H9 (cell line): ENCODE results near the gene CABP4. TPM values are rescaled to one million over a fixed set of nuclear protein-coding genes. Genes with fewer than 3 reads are reported as not detected.

Source experiments
- DNase-seq: peaks from one replicate; pipeline ENCODE4 v3.0.0-alpha.2; 2017
- H2AFZ ChIP-seq: one replicate; pipeline ENCODE4 v1.6.1; 2013; ENCODE audit warnings: mild to moderate bottlenecking, low read length, control low read depth, moderate library complexity
- H2AK5ac ChIP-seq: 2 replicates; pipeline ENCODE4 v1.6.1; 2013; ENCODE audit warnings: low read length, control low read depth, mixed read lengths; ENCODE audit not compliant: insufficient read length
- H2BK120ac ChIP-seq: one replicate; pipeline ENCODE4 v1.6.1; 2013; ENCODE audit warnings: low read depth, mild to moderate bottlenecking, low read length, control low read depth, inconsistent platforms; ENCODE audit not compliant: poor library complexity, severe bottlenecking
- H2BK12ac ChIP-seq: 2 replicates; pipeline ENCODE4 v1.6.1; 2013; ENCODE audit warnings: low read length, control low read depth, mixed read lengths, low read depth; ENCODE audit not compliant: insufficient read length
- H2BK15ac ChIP-seq: 2 replicates; pipeline ENCODE4 v1.6.1; 2013; ENCODE audit warnings: low read depth, low read length, control low read depth
- H2BK20ac ChIP-seq: one replicate; pipeline ENCODE4 v1.6.1; 2013; ENCODE audit warnings: low read depth, mild to moderate bottlenecking, low read length, control low read depth, inconsistent platforms; ENCODE audit not compliant: poor library complexity, severe bottlenecking
- H2BK5ac ChIP-seq: 2 replicates; pipeline ENCODE4 v1.6.1; 2013; ENCODE audit warnings: low read length, control low read depth, mixed read lengths; ENCODE audit not compliant: insufficient read length
- H3K14ac ChIP-seq: 2 replicates; pipeline ENCODE4 v1.6.1; 2013; ENCODE audit warnings: low read length, control low read depth; ENCODE audit not compliant: insufficient read depth
- H3K18ac ChIP-seq: 2 replicates; pipeline ENCODE4 v1.6.1; 2013; ENCODE audit warnings: low read depth, mild to moderate bottlenecking, mixed read lengths, low read length, control low read depth; ENCODE audit not compliant: insufficient read length
- H3K23ac ChIP-seq: 2 replicates; pipeline ENCODE4 v1.6.1; 2013; ENCODE audit warnings: low read length, control low read depth, mixed read lengths, low read depth; ENCODE audit not compliant: insufficient read length
- H3K23me2 ChIP-seq: 2 replicates; pipeline ENCODE4 v1.6.1; 2013; ENCODE audit warnings: low read depth, mild to moderate bottlenecking, mixed read lengths, low read length, control low read depth; ENCODE audit not compliant: insufficient read length, poor library complexity, severe bottlenecking
- H3K27ac ChIP-seq: 2 replicates; pipeline ENCODE4 v1.5.1; 2013; ENCODE audit warnings: low read length, control low read depth, mixed read lengths, low read depth; ENCODE audit not compliant: insufficient read length
- H3K27me3 ChIP-seq: 2 replicates; pipeline ENCODE4 v1.6.1; 2013; ENCODE audit warnings: low read length, control low read depth, inconsistent platforms; ENCODE audit not compliant: insufficient read depth
- H3K4ac ChIP-seq: 2 replicates; pipeline ENCODE4 v1.6.1; 2013; ENCODE audit warnings: low read depth, mild to moderate bottlenecking, control low read depth, inconsistent platforms, low read length, moderate library complexity
- H3K4me1 ChIP-seq: 2 replicates; pipeline ENCODE4 v1.6.1; 2013; ENCODE audit warnings: low read length, control low read depth, inconsistent platforms; ENCODE audit not compliant: insufficient read depth
- H3K4me2 ChIP-seq: 2 replicates; pipeline ENCODE4 v1.6.1; 2013; ENCODE audit warnings: low read length, control low read depth, mixed read lengths; ENCODE audit not compliant: insufficient read length, insufficient read depth
- H3K56ac ChIP-seq: 2 replicates; pipeline ENCODE4 v1.6.1; 2013; ENCODE audit warnings: low read depth, mild to moderate bottlenecking, mixed read lengths, low read length, control low read depth; ENCODE audit not compliant: insufficient read length
- H3K79me1 ChIP-seq: 2 replicates; pipeline ENCODE4 v1.6.1; 2013; ENCODE audit warnings: low read depth, mild to moderate bottlenecking, moderate library complexity, low read length, control low read depth, inconsistent platforms; ENCODE audit not compliant: insufficient read depth, poor library complexity, severe bottlenecking
- H3K79me2 ChIP-seq: 2 replicates; pipeline ENCODE4 v1.6.1; 2013; ENCODE audit warnings: low read length, control low read depth, inconsistent platforms; ENCODE audit not compliant: insufficient read depth
- H3K9ac ChIP-seq: 2 replicates; pipeline ENCODE4 v1.6.1; 2013; ENCODE audit warnings: low read length, control low read depth, mixed read lengths; ENCODE audit not compliant: insufficient read length; ENCODE audit errors: extremely low read depth
- H3K9me3 ChIP-seq: one replicate; pipeline ENCODE4 v1.6.1; 2013; ENCODE audit warnings: low read depth, low read length, inconsistent platforms; ENCODE audit not compliant: control insufficient read depth
- H3T11ph ChIP-seq: one replicate; pipeline ENCODE4 v1.6.1; 2013; ENCODE audit warnings: mild to moderate bottlenecking, low read length, control low read depth, inconsistent platforms
- H4K20me1 ChIP-seq: one replicate; pipeline ENCODE4 v1.6.1; 2013; ENCODE audit not compliant: control insufficient read depth, insufficient read length, insufficient read depth
- H4K5ac ChIP-seq: 2 replicates; pipeline ENCODE4 v1.6.1; 2013; ENCODE audit warnings: low read depth, mild to moderate bottlenecking, mixed read lengths, low read length, control low read depth; ENCODE audit not compliant: insufficient read length
- H4K8ac ChIP-seq: replicated peaks from 2 replicates; pipeline ENCODE4 v1.6.1; 2013; ENCODE audit warnings: low read length, control low read depth, mixed read lengths, low read depth; ENCODE audit not compliant: insufficient read length
- H4K91ac ChIP-seq: 2 replicates; pipeline ENCODE4 v1.6.1; 2013; ENCODE audit warnings: low read depth, mild to moderate bottlenecking, moderate library complexity, mixed read lengths, low read length, control low read depth; ENCODE audit not compliant: insufficient read length
- H3K27ac Mint-ChIP-seq, 3 experiments: 2 replicates in 2 of 3; 3 replicates in 1 of 3; pipeline ENCODE4 v1.8.0; 2020 to 2021; ENCODE audit warnings: mixed read lengths in 3 of 3, mild to moderate bottlenecking in 1 of 3, moderate library complexity in 1 of 3
- H3K27me3 Mint-ChIP-seq: 2 replicates; pipeline ENCODE4 v1.8.0; 2021; ENCODE audit warnings: low read depth, mild to moderate bottlenecking, moderate library complexity, mixed read lengths
- H3K36me3 Mint-ChIP-seq, 3 experiments: 2 replicates in 2 of 3; 3 replicates in 1 of 3; pipeline ENCODE4 v1.8.0; 2020 to 2021; ENCODE audit warnings: low read depth in 3 of 3, mixed read lengths in 3 of 3; ENCODE audit not compliant: insufficient read depth in 1 of 3
- H3K4me1 Mint-ChIP-seq, 2 experiments: 2 replicates each; pipeline ENCODE4 v1.8.0; 2020; ENCODE audit warnings: mixed read lengths in 2 of 2
- H3K4me3 Mint-ChIP-seq, 2 experiments: 2 replicates in 1 of 2; 3 replicates in 1 of 2; pipeline ENCODE4 v1.8.0; 2020 to 2021; ENCODE audit warnings: mild to moderate bottlenecking in 2 of 2, mixed read lengths in 2 of 2, moderate library complexity in 1 of 2
- H3K9me3 Mint-ChIP-seq, 2 experiments: 2 replicates in 1 of 2; 3 replicates in 1 of 2; pipeline ENCODE4 v1.8.0; 2020; ENCODE audit warnings: mild to moderate bottlenecking in 2 of 2, mixed read lengths in 2 of 2, moderate library complexity in 1 of 2
- WGBS: extraction: QIAGEN DNeasy Blood & Tissue Kit; methylation state at CpG from one replicate; pipeline ENCODE4 v1.1.7; 2013; ENCODE audit warnings: missing lambda C conversion rate, low lambda C conversion rate, mixed read lengths; ENCODE audit not compliant: insufficient read length; ENCODE audit errors: extremely low coverage; 5-methylcytosine and 5-hydroxymethylcytosine counted together
- total RNA-seq: library from RNA; stranded (reverse); gene quantifications from 2 replicates; pipeline ENCODE4 v1.2.1, GENCODE V29; 2021
- TF ChIP-seq, protein P1 (sequence below): fragments of 200-600 bp; sonication (generic); conservative IDR thresholded peaks from 3 replicates; pipeline ENCODE4 v1.8.0; 2021; ENCODE audit warnings: antibody characterized with exemption, mild to moderate bottlenecking

Gene CABP4
- total RNA-seq, 1 experiment from 2014 or later, result not detected

DNA sequence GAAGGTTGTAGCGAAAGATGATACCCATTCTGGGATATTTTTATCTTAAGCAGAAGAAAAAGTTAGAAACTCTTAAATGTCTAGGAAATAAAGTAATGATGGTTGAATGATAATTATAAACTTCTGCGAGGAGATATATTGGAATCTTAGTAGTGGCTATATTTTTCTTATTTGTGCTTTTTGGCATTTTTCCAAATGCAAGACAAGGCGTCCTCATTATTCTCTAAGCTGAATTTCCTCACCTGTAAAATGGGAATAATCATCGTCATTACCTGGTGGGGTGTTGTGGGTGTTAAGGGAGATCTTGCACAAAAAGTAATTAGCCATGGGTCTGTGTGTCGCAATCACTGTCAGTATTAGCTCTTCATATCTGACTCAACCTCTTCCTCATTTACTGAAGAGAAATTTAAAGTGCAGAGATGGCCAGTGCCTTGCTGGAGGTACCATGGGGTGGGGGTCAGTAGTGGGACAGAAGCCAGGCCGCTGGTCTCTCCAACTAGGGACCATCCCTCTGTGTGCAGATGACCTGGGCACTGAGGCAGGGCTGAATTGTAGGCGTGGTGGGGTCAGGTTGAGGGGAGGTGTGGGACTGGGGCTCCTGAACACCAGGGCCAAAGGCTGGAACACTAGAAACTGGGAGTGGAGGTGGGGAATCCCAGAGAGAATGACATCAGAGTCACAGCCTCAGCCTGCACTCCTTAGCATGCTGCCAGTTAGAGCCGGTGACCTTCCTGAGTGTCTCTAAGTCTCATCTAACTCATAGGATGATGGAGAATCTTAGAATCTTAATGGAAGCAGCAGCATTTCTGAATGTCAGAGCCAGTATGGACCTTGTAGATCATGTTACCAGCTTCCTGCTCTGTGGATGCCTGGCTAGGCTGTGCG, 45.9 kb downstream of the CABP4 start:
- H3K4me3 Mint-ChIP-seq, result no peak overlapping the region
- H3K4me1 Mint-ChIP-seq, result peaks cover 3 to 12% of the 10 kb centered on the region in 2 experiments
- H3K23ac ChIP-seq, result no peak overlapping the region
- H4K20me1 ChIP-seq, result no peaks in the 10 kb centered on the region
- no peak overlapping the region for H3K27ac Mint-ChIP-seq
- no peak overlapping the region for H3K4ac ChIP-seq
- H4K91ac ChIP-seq, result no peak overlapping the region
- H3K9me3 ChIP-seq, result no peaks in the 10 kb centered on the region
- no peak overlapping the region for H3K9ac ChIP-seq
- H2AK5ac ChIP-seq, result no peak overlapping the region
- H3K18ac ChIP-seq, result no peak overlapping the region
- H3K9me3 Mint-ChIP-seq, result no peaks in the 10 kb centered on the region
- 100% methylated on average over 1 of the region's 9 CpGs for WGBS
- no peak overlapping the region for H4K8ac ChIP-seq
- H3K4me1 ChIP-seq, result no peaks in the 10 kb centered on the region
- no peak overlapping the region for H2BK5ac ChIP-seq
- H2BK120ac ChIP-seq, result no peak overlapping the region
- no peak overlapping the region for H2AFZ ChIP-seq
- no peaks in the 10 kb centered on the region for H3K27me3 ChIP-seq
- no peak overlapping the region for H4K5ac ChIP-seq
- H2BK20ac ChIP-seq, result no peak overlapping the region
- no peaks in the 10 kb centered on the region for H3K79me1 ChIP-seq
- H3K79me2 ChIP-seq, result no peaks in the 10 kb centered on the region
- H3K36me3 Mint-ChIP-seq, result peaks cover 5 to 22% (median 10%) of the 10 kb centered on the region in 3 experiments; a peak in 6 of 7 replicates
- H3T11ph ChIP-seq, result no peak overlapping the region
- DNase-seq, result no peak
- no peak overlapping the region for H2BK15ac ChIP-seq
- peaks cover 10% of the 10 kb centered on the region for H3K27me3 Mint-ChIP-seq
- H3K4me2 ChIP-seq, result no peak overlapping the region
- H2BK12ac ChIP-seq, result no peak overlapping the region
- H3K14ac ChIP-seq, result no peak overlapping the region
- H3K56ac ChIP-seq, result no peak overlapping the region
- TF ChIP-seq, protein P1, sequence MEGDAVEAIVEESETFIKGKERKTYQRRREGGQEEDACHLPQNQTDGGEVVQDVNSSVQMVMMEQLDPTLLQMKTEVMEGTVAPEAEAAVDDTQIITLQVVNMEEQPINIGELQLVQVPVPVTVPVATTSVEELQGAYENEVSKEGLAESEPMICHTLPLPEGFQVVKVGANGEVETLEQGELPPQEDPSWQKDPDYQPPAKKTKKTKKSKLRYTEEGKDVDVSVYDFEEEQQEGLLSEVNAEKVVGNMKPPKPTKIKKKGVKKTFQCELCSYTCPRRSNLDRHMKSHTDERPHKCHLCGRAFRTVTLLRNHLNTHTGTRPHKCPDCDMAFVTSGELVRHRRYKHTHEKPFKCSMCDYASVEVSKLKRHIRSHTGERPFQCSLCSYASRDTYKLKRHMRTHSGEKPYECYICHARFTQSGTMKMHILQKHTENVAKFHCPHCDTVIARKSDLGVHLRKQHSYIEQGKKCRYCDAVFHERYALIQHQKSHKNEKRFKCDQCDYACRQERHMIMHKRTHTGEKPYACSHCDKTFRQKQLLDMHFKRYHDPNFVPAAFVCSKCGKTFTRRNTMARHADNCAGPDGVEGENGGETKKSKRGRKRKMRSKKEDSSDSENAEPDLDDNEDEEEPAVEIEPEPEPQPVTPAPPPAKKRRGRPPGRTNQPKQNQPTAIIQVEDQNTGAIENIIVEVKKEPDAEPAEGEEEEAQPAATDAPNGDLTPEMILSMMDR, result no peak
- no peak overlapping the region for H3K27ac ChIP-seq
- peaks cover 12% of the 10 kb centered on the region for H3K23me2 ChIP-seq
